Measurements from ENCODE around the gene CFAP77.

The CFAP77 gene

DNA sequence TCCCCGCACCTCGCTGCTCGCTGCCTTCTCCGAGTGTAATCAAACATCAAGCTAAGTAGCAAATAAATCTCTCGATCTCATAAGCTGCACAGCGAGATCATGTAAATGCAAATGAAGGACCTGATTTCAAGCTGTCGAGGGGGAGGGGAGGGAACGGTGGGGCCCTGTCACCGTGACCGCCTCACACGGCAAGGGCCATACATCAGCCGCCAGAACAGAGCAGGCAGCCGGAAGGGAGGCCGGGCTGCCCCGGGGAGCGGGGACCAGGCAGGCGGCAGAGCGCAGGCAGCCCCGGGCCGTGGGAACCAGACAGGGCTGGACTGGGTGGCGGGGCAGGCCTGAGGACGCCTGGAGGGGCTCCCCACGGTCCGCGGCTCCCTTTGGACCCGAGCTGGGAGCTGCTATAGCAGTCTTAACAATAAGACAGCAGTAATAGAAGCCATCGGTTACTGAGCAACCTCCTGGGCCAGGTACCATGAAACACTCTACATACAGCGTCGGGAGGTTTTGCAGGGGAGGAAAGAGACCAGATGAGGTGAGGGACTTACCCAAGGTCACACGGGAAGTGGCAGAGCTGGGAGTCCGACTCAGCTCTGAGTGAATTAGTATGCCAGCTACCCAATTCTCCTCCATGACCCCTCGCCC lies 76.8 kb downstream of the CFAP77 start:
- peak in 2 of 4 experiments; percentile 6 to 19 for DNase-seq (ENCODE audit: low read depth in 4 of 4, low spot score in 1 of 4)

- DNase-seq (ENCODE audit: low read depth in 4 of 4, low spot score in 1 of 4), result no peak
Observed at GRCh38 chr9:132487351-132487791, 77.4 kb downstream of the CFAP77 start.

DNA sequence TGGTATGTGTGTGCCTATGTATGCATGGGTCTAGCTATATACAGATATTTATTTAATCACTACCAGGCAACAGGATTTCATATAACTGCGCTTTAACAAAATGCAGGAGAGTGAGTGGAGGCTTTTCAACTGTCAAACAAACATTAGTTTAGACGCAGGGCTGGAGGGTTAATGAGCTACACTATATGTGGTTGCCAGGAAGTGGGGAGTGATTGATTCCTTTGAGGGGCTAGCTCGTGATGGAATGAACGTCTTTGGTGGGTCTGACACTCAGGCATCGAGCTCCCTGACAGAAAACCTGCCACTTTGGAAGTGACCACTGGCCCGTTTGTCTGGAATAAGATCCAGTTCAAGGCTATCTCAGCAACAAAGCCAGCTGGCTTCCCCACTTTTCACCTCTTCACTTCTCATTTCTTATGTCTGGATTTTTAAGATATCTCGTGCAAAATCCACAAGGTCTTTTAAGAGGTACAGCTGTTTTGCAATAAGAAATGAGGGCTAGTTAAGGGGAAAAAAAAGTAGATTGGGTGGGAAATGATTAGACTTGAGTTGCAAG lies 78.0 kb downstream of the CFAP77 start:
- no peak for DNase-seq (ENCODE audit: low read depth in 4 of 4, low spot score in 1 of 4)

DNA sequence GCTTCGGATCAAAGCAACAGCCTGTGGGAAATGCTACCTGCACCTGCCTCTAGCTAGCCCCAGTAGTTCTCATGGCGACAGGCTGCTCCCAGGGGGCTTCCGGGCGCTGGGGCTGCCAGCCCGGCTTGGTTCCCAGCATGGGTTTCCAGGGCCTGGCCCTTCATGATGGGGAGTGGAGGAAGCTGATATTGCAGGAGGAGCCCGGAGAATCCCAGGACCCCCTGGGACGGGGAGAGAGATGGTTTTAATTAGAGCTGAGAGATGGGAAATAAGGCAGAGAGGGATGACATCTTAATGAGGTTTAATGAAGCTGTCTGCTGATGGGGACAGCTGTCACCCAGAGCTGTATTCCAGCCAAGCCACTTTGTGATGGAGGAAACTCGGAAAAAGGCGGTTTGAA lies 78.6 kb downstream of the CFAP77 start:
- no peak for DNase-seq (ENCODE audit: low read depth in 4 of 4, low spot score in 1 of 4)

DNA sequence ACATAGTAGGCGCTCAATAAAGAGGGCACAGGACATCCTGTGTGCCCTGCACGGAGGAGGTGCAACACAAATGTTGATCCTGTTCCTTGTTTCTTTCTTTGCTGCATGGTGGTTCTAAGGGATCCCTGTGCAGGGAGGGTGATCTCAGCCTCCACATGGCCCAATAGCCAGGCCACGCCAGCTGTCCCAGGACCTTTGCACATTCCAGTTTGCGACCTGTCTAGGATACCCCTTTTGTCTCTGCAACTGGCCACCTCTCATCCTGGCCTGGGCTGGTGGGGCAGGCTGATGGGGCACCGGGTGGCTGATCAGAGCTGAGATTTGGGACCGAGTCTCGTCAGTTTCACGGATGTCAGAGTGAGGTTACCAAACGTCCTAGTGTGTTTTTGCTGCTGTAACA lies 79.5 kb downstream of the CFAP77 start:
- DNase-seq (ENCODE audit: low read depth in 4 of 4, low spot score in 1 of 4), result no peak

GRCh38 chr9:132494857-132495256 lies 84.8 kb downstream of the CFAP77 start:
- DNase-seq (ENCODE audit: low read depth in 4 of 4, low spot score in 1 of 4), result no peak

DNA sequence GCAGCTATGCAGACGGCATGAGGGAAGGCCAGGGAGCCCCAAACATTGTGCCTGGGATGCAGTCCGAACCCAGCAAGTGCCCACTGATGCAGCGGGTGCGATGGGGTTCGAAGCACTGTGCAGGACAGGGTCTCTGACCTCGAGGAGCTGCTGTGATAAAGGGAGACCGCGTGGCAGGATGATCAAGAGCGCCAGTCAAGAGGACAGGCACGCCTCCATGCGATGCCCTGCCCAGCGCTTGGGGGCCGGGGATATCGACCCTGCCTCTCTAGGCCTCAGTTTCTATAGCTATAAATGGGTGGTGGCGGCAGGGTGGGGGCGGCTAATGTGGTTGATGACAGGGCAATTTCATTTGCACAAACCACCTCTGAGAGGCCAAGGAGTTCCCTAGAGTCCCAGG lies 87.7 kb downstream of the CFAP77 start:
- DNase-seq (ENCODE audit: low read depth in 4 of 4, low spot score in 1 of 4), result no peak

- DNase-seq (ENCODE audit: low read depth in 4 of 4, low spot score in 1 of 4), result no peak
Observed at GRCh38 chr9:132498531-132499210, 88.7 kb downstream of the CFAP77 start.

GRCh38 chr9:132499251-132499650 lies 89.2 kb downstream of the CFAP77 start:
- DNase-seq (ENCODE audit: low read depth in 4 of 4, low spot score in 1 of 4), result no peak

DNA sequence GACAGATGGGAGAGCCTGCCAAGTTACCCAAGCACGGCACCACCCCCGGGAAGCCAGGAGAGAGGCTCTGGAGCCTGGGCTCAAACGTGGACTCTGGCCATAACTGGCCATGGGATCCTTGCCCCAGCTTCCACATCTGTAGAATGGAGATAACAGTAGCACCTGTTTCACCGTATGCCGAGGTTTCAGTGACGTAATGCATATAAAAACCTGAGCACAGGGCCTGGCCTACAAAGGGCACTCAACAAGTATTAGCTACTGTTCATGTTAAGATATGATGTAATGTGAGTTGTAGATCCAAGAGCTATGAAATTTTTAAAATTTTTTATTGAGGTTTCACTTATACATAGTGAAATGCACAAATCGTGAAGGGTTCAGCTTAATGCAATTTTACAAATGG lies 90.2 kb downstream of the CFAP77 start:
- no peak for DNase-seq (ENCODE audit: low read depth in 4 of 4, low spot score in 1 of 4)

GRCh38 chr9:132502480-132502879 lies 92.5 kb downstream of the CFAP77 start:
- DNase-seq (ENCODE audit: low read depth in 4 of 4, low spot score in 1 of 4), result no peak

DNA sequence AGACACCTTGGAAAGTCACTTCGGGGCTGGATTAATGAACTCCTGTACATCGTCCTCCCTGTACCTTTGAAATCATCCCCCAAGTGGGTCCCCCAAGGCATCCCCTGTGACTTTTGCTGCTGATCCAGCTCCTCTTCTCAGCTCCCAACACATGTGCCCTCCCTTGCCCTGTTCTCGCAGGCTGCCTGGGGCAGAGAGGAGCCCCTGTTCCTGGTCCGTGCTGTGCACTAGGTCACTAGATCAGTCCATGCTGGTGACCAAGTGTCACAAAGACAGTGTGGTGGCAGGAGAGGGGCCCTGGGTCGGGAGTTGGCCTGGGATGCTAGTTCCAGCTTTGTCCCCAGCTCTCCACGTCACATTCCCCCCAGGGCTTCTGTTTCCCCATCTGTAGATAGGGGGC lies 93.1 kb downstream of the CFAP77 start:
- DNase-seq (ENCODE audit: low read depth in 4 of 4, low spot score in 1 of 4), result no peak

DNA sequence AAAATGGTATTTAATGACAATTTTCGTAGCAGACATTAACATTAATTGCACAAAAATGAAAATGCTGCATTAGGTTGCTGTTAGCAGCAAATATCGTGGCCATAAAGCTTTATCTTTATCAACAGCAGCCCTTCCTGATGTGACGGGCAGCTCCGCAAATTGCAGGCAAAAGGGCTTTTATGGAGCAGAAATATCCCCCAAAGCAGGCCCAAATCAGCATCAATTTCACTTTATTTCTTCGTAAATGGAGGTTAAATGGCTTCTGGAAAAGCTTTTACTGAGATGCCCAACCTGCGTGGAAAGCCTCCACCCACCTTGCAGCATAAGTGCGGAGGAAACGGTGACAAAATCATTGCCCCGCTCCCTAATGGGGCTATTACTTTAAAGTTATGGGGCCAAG lies 94.5 kb downstream of the CFAP77 start:
- no peak for DNase-seq (ENCODE audit: low read depth in 4 of 4, low spot score in 1 of 4)

- no peak for DNase-seq (ENCODE audit: low read depth in 4 of 4, low spot score in 1 of 4)
Observed at GRCh38 chr9:132505991-132506655, 96.1 kb downstream of the CFAP77 start.

- no peak for DNase-seq (ENCODE audit: low read depth in 4 of 4, low spot score in 1 of 4)
Observed at GRCh38 chr9:132506977-132507669, 97.1 kb downstream of the CFAP77 start.

DNA sequence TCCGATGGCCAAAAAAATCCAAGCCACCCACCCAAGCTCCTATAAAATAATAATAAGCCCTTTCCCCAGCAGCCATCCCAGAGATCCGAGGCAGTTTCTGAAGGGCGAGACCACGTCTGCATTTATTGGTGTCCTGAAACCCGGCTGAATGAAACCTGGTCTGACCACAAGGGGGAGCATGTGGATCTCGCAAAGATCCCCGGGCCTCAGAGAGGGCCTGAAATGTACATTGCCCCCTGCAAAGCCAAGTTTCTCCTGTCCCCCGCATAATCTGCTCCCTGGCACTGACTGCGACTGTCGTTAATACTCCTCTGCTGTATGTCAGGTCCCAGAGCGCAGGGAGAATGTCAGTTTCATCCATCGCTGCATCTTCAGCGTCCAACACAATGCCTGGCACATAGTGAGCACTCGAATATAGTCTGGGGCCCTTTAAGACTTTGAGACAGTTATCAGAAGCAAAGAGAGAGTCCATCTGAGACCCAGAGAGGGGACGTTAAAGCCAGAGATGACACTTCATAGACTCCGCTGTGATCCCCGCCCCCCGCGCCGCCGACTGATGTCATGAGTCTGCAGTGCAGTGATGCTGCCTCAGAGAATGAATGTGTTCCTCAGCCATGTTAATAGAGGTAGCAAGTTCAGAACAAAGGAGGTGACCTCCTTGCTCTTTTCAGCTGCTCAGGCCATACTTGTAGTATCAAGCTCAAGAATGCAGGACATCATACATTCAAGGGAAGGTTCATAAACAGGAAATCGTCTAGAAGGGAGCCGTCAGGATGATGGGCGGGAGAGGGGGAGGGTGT lies 97.9 kb downstream of the CFAP77 start:
- DNase-seq (ENCODE audit: low read depth in 4 of 4, low spot score in 1 of 4), result peak; percentile 44 to 59 (median 50)

DNA sequence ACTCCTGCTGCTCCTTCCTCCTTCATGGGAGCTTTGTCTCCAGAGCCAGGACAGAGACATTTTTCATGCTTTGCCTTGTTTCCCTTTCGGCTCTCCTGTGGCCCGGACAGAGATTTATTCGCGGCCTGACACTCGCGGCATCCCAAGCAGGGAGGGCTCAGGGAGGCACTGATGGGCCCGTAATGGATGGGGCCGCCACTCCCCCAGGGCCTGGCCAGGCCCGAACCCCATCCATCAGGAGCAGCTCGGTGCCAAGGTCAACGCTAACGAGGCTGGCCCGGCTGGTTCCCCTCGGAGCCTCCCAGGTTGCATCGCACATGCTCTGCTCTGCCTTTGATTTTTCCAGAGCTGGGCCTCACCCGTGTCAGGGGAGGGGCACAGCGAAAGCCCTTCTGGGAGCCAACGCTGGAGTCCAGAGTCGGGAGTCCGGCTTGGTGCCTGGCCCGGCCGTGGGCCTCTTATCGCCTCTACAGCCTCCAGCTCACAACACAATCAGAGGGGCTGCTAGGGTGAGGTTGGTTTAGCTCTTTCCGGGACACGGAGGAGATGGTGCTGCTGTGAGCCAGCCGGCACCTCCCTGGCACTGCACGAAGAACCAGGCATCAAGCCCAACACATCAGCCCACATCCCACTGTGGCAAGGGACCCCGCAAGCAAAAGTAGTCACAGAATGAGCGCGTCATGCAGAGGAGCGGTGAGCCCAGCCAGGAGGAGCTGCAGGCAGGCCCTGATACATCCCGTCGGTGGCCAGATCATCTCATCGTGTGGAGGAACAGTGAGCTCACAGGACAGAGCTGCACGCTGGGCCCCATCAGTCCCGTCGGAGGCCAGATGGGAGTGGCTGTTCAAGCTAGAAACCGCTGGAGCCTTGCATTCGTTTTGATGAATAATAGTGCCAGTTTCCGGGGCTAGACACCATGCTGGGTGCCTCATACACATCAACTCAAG lies 100.2 kb downstream of the CFAP77 start:
- no peak for DNase-seq (ENCODE audit: low read depth in 4 of 4, low spot score in 1 of 4)

DNA sequence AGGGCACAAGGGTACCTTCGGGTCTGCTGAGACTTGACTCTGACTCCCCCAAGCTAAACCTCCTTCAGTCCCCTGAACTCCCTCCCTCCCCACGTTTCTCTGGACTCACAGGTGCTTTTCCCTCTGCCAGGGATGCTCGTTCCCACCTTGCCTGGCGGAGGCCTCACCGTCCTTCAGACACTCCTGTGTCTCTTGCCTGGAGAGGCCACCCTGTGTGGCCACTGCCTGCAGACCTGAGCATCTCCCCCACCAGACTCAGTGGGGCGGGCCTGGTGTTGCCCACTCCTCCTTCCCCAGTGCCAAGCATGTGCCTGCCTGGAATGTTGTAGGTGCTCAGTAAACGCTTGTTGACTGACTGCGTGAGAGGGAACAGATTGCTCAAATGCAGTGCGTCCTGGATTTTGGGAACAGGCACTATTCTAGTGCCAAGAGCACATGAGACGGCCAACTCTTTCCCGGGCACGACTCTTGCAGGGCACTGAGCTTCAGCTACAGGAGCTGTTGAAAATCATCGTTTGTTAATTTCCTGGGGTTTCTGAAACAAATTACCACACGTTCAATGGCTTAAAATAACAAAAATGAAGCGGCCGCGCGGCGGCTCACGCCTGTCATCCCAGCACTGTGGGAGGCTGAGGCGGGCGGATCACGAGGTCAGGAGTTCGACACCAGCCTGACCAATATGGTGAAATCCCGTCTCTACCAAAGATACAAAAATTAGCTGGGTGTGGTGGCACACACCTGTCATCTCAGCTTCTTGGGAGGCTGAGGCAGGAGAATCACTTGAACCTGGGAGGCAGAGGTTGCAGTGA lies 101.4 kb downstream of the CFAP77 start:
- no peak for DNase-seq (ENCODE audit: low read depth in 4 of 4, low spot score in 1 of 4)

GRCh38 chr9:132513416-132513815 lies 103.4 kb downstream of the CFAP77 start:
- DNase-seq (ENCODE audit: low read depth in 4 of 4, low spot score in 1 of 4), result no peak
